Measurements from ENCODE around the gene TGFBR3L. TPM values are rescaled to one million over a fixed set of nuclear protein-coding genes. Genes with fewer than 3 reads are reported as not detected.

Gene TGFBR3L
- total RNA-seq, 1 experiment from 2014 or later: 4.1 TPM

DNA sequence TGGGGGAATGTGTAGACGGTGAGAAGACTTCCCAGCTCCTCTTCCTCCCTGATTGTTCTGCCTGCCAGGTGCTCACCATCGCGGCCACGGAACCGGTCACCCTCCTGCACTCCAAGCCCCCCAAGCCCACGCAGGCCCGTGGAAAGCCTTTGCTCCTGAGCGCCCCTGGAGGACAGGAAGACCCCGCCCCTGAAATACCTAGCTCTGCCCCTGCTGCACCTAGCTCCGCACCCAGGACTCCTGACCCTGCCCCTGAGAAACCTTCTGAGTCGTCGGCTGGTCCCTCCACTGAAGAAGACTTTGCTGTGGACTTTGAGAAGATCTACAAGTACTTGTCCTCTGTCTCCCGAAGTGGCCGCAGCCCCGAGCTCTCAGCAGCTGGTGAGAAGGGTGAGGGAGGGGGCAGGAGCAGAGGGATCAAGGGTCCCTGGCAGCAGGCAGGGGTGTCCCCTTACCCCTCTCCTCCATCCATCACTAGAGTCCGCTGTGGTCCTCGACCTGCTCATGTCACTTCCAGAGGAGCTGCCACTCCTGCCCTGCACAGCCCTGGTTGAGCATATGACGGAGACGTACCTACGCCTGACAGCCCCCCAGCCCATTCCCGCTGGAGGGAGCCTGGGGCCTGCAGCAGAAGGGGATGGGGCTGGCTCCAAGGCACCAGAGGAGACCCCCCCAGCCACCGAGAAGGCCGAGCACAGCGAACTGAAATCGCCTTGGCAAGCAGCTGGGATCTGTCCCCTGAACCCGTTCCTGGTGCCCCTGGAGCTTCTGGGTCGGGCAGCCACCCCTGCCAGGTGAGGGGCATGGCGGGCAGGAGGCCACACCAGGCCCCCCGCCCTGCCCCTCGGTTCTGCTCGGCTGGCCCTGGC, 7.6 kb downstream of the TGFBR3L start:
- H3K36me3 Mint-ChIP-seq: no peaks in the 10 kb centered on the region
- H3K27ac Mint-ChIP-seq: no peak overlapping the region
- peaks cover 9% of the 10 kb centered on the region for H3K4me1 Mint-ChIP-seq
- ATAC-seq: no peak
- TF ChIP-seq ZBTB21 (CRISPR knock-in tag; IDR thresholded peaks at IDR 0.05; ENCODE audit: borderline replicate concordance): no peak
- 0 out of 2 replicates have a peak, but pooled peaks have one; percentile 16 for TF ChIP-seq FOXP1 (CRISPR knock-in tag; IDR thresholded peaks at IDR 0.05; ENCODE audit: borderline replicate concordance)
- TF ChIP-seq ZNF423 (CRISPR knock-in tag; IDR thresholded peaks at IDR 0.05): no peak
- no peak for TF ChIP-seq ZNF396 (CRISPR knock-in tag; IDR thresholded peaks at IDR 0.05; ENCODE audit: borderline replicate concordance)
- no peak overlapping the region for H3K4me3 Mint-ChIP-seq
- no peaks in the 10 kb centered on the region for H3K9me3 Mint-ChIP-seq
- ChIA-PET POLR2A (interaction anchor here (0.6 to 1.3 kb wide), 4 partner anchors 47 to 339 kb away, joined by 3 to 4 read pairs (median 4); no protein-coding TSS in a partner anchor), CTCF (interaction anchor here (0.7 to 7.2 kb wide), 11 partner anchors 8 to 80 kb away, joined by 3 to 92 read pairs (median 14); partner anchors contain the start of genes LRRC8E, MAP2K7 and TIMM44)
- H3K27me3 Mint-ChIP-seq (ENCODE audit: low read depth): peaks cover 28% of the 10 kb centered on the region
- no peak for DNase-seq (ENCODE audit: low spot score)

DNA sequence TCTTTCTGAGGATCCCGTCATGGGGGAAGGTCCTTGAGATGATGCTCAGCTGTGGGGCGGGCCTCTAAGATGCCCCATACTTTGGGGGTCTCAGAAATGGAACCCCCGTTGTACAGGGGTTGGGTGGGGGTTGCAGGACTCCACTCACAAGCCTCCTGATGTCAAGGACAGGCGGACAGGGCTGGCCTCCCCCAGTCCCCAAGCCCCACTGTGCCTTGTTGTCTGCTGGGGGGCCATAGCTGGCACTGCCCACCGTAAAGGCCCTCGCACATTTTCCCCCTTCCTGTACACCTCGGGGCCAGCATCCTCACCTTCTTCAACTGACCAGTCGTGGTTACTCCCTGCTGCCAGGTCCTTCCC, 8.2 kb downstream of the TGFBR3L start:
- no peak overlapping the region for H3K4me3 Mint-ChIP-seq
- POLR2A ChIA-PET: interaction anchor here (1.3 kb wide), 1 partner anchor 65 kb away, joined by 4 read pairs; no protein-coding TSS in a partner anchor
- DNase-seq (ENCODE audit: low spot score) (no peak), ATAC-seq (no peak)
- H3K36me3 Mint-ChIP-seq: no peaks in the 10 kb centered on the region
- CTCF ChIA-PET: interaction anchor here (1.2 to 4.0 kb wide), 6 partner anchors 19 to 79 kb away, joined by 5 to 92 read pairs (median 12); partner anchors contain the start of genes LRRC8E, MAP2K7 and TIMM44
- TF ChIP-seq, protein P1, sequence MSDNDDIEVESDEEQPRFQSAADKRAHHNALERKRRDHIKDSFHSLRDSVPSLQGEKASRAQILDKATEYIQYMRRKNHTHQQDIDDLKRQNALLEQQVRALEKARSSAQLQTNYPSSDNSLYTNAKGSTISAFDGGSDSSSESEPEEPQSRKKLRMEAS (CRISPR knock-in tag; IDR thresholded peaks at IDR 0.05): no peak
- TF ChIP-seq ELF4 (CRISPR knock-in tag; IDR thresholded peaks at IDR 0.05; ENCODE audit: low read depth): no peak
- no peak for TF ChIP-seq SOX15 (CRISPR knock-in tag; IDR thresholded peaks at IDR 0.05)
- TF ChIP-seq FOXK1 (CRISPR knock-in tag; IDR thresholded peaks at IDR 0.05): no peak
- no peak for TF ChIP-seq JAZF1 (CRISPR knock-in tag; IDR thresholded peaks at IDR 0.05)
- TF ChIP-seq KAT7 (CRISPR knock-in tag; IDR thresholded peaks at IDR 0.05; ENCODE audit: borderline replicate concordance): no peak
- TF ChIP-seq SMAD4 (CRISPR knock-in tag; IDR thresholded peaks at IDR 0.05): no peak
- TF ChIP-seq, protein P2, sequence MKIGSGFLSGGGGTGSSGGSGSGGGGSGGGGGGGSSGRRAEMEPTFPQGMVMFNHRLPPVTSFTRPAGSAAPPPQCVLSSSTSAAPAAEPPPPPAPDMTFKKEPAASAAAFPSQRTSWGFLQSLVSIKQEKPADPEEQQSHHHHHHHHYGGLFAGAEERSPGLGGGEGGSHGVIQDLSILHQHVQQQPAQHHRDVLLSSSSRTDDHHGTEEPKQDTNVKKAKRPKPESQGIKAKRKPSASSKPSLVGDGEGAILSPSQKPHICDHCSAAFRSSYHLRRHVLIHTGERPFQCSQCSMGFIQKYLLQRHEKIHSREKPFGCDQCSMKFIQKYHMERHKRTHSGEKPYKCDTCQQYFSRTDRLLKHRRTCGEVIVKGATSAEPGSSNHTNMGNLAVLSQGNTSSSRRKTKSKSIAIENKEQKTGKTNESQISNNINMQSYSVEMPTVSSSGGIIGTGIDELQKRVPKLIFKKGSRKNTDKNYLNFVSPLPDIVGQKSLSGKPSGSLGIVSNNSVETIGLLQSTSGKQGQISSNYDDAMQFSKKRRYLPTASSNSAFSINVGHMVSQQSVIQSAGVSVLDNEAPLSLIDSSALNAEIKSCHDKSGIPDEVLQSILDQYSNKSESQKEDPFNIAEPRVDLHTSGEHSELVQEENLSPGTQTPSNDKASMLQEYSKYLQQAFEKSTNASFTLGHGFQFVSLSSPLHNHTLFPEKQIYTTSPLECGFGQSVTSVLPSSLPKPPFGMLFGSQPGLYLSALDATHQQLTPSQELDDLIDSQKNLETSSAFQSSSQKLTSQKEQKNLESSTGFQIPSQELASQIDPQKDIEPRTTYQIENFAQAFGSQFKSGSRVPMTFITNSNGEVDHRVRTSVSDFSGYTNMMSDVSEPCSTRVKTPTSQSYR (CRISPR knock-in tag; IDR thresholded peaks at IDR 0.05): no peak
- TF ChIP-seq CBFB (CRISPR knock-in tag; IDR thresholded peaks at IDR 0.05; ENCODE audit: low read depth): no peak
- TF ChIP-seq ZNF396 (CRISPR knock-in tag; IDR thresholded peaks at IDR 0.05; ENCODE audit: borderline replicate concordance): no peak
- TF ChIP-seq, protein P3, sequence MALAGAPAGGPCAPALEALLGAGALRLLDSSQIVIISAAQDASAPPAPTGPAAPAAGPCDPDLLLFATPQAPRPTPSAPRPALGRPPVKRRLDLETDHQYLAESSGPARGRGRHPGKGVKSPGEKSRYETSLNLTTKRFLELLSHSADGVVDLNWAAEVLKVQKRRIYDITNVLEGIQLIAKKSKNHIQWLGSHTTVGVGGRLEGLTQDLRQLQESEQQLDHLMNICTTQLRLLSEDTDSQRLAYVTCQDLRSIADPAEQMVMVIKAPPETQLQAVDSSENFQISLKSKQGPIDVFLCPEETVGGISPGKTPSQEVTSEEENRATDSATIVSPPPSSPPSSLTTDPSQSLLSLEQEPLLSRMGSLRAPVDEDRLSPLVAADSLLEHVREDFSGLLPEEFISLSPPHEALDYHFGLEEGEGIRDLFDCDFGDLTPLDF (CRISPR knock-in tag; IDR thresholded peaks at IDR 0.05): no peak
- no peak for TF ChIP-seq ZNF423 (CRISPR knock-in tag; IDR thresholded peaks at IDR 0.05)
- no peak for TF ChIP-seq NFATC4 (CRISPR knock-in tag; IDR thresholded peaks at IDR 0.05)
- TF ChIP-seq, protein P4, sequence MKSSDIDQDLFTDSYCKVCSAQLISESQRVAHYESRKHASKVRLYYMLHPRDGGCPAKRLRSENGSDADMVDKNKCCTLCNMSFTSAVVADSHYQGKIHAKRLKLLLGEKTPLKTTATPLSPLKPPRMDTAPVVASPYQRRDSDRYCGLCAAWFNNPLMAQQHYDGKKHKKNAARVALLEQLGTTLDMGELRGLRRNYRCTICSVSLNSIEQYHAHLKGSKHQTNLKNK (CRISPR knock-in tag; IDR thresholded peaks at IDR 0.05): no peak
- no peak overlapping the region for H3K27ac Mint-ChIP-seq
- H3K9me3 Mint-ChIP-seq: no peaks in the 10 kb centered on the region
- peaks cover 24% of the 10 kb centered on the region for H3K27me3 Mint-ChIP-seq (ENCODE audit: low read depth)
- H3K4me1 Mint-ChIP-seq: peaks cover 9% of the 10 kb centered on the region
